Measurements from ENCODE around the gene PNKD.
A peak's percentile ranks its signal among the peaks of the same experiment; 100 is the strongest.

Gene PNKD

GRCh38 chr2:218357236-218358177 is 87.2 kb downstream of the PNKD start:
- Histone ChIP-seq H3K79me1 (ENCODE audit: low read length) (peaks cover 14% of the 10 kb centered on the region), H3K79me2 (ENCODE audit: control insufficient read depth, insufficient read depth, low read length, poor library complexity) (no peaks in the 10 kb centered on the region), H3K27ac (ENCODE audit: low read depth, low read length) (peak overlapping the region; percentile 18), H3K4me3 (ENCODE audit: low read depth, low read length) (peak overlapping the region; percentile 3), H2BK120ac (ENCODE audit: insufficient read depth, low read length, poor library complexity) (peak overlapping the region; percentile 67), H2BK5ac (ENCODE audit: low read depth, low read length, poor library complexity) (peak overlapping the region; percentile 78), H4K91ac (ENCODE audit: low read depth, low read length) (peak overlapping the region; percentile 94), H3K18ac (ENCODE audit: low read length) (peak overlapping the region; percentile 11), H2AK5ac (ENCODE audit: low read length) (peak overlapping the region; percentile 18), H3K4me1 (ENCODE audit: control insufficient read depth in 1 of 2, insufficient read depth in 2 of 2, low read length in 2 of 2) (peaks cover 15 to 27% of the 10 kb centered on the region in 2 experiments), H3K9me3 (ENCODE audit: insufficient read depth, low read depth, low read length) (peaks cover 6% of the 10 kb centered on the region), H3K4ac (ENCODE audit: low read depth, low read length) (no peak overlapping the region), H3K36me3 (ENCODE audit: control insufficient read depth in 1 of 2, insufficient read depth in 2 of 2, low read length in 2 of 2) (no peaks in the 10 kb centered on the region), H4K12ac (ENCODE audit: low read depth, low read length) (no peak overlapping the region), H3K4me2 (ENCODE audit: low read length) (peak overlapping the region; percentile 4), H3K23ac (ENCODE audit: low read length) (no peak overlapping the region), H3K9ac (ENCODE audit: low read length) (no peak overlapping the region), H3K14ac (ENCODE audit: low read length) (peak overlapping the region; percentile 21), H4K8ac (ENCODE audit: low read depth, low read length) (peak overlapping the region; percentile 34), H2BK12ac (ENCODE audit: low read length) (peak overlapping the region; percentile 16), H2AFZ (ENCODE audit: insufficient read depth, low read length, poor library complexity) (no peak overlapping the region), H3K27me3 (ENCODE audit: insufficient read depth, low read length) (no peaks in the 10 kb centered on the region)
- WGBS (ENCODE audit: extremely low coverage, insufficient coverage, insufficient read length) = no CpG with 5 or more reads among the region's 17 CpGs
- DNase-seq = peak; percentile 97 to 98

- no CpG with 5 or more reads among the region's 4 CpGs for WGBS (ENCODE audit: extremely low coverage, insufficient coverage, insufficient read length)
- H3K4me3 ChIP-seq (ENCODE audit: low read depth, low read length) = no peak overlapping the region
- H3K9me3 ChIP-seq (ENCODE audit: insufficient read depth, low read depth, low read length) = peaks cover 5% of the 10 kb centered on the region
- H4K12ac ChIP-seq (ENCODE audit: low read depth, low read length) = no peak overlapping the region
- H3K23ac ChIP-seq (ENCODE audit: low read length) = no peak overlapping the region
- H3K79me2 ChIP-seq (ENCODE audit: control insufficient read depth, insufficient read depth, low read length, poor library complexity) = no peaks in the 10 kb centered on the region
- no peak overlapping the region for H2BK120ac ChIP-seq (ENCODE audit: insufficient read depth, low read length, poor library complexity)
- no peak overlapping the region for H3K4ac ChIP-seq (ENCODE audit: low read depth, low read length)
- H2AFZ ChIP-seq (ENCODE audit: insufficient read depth, low read length, poor library complexity) = no peak overlapping the region
- H3K4me2 ChIP-seq (ENCODE audit: low read length) = no peak overlapping the region
- no peak overlapping the region for H3K18ac ChIP-seq (ENCODE audit: low read length)
- peak overlapping the region; percentile 20 for H4K91ac ChIP-seq (ENCODE audit: low read depth, low read length)
- no peak overlapping the region for H3K14ac ChIP-seq (ENCODE audit: low read length)
- no peak overlapping the region for H2BK5ac ChIP-seq (ENCODE audit: low read depth, low read length, poor library complexity)
- H2AK5ac ChIP-seq (ENCODE audit: low read length) = no peak overlapping the region
- H4K8ac ChIP-seq (ENCODE audit: low read depth, low read length) = no peak overlapping the region
- no peaks in the 10 kb centered on the region for H3K27me3 ChIP-seq (ENCODE audit: insufficient read depth, low read length)
- H3K79me1 ChIP-seq (ENCODE audit: low read length) = peaks cover 12% of the 10 kb centered on the region
- DNase-seq = peak in 1 of 2 donors; percentile 19
- H3K27ac ChIP-seq (ENCODE audit: low read depth, low read length) = no peak overlapping the region
- no peaks in the 10 kb centered on the region for H3K36me3 ChIP-seq (ENCODE audit: control insufficient read depth in 1 of 2, insufficient read depth in 2 of 2, low read length in 2 of 2)
- no peak overlapping the region for H3K9ac ChIP-seq (ENCODE audit: low read length)
- peaks cover 13 to 22% of the 10 kb centered on the region in 2 experiments for H3K4me1 ChIP-seq (ENCODE audit: control insufficient read depth in 1 of 2, insufficient read depth in 2 of 2, low read length in 2 of 2)
- H2BK12ac ChIP-seq (ENCODE audit: low read length) = peak overlapping the region; percentile 33
Measured at GRCh38 chr2:218360453-218360852, 90.1 kb downstream of the PNKD start.

GRCh38 chr2:218362606-218363005 is 92.3 kb downstream of the PNKD start:
- Histone ChIP-seq H3K9me3 (ENCODE audit: insufficient read depth, low read depth, low read length) (peaks cover 7% of the 10 kb centered on the region), H2AFZ (ENCODE audit: insufficient read depth, low read length, poor library complexity) (no peak overlapping the region), H3K4me3 (ENCODE audit: low read depth, low read length) (no peak overlapping the region), H3K14ac (ENCODE audit: low read length) (no peak overlapping the region), H3K9ac (ENCODE audit: low read length) (no peak overlapping the region), H2BK120ac (ENCODE audit: insufficient read depth, low read length, poor library complexity) (no peak overlapping the region), H3K4me2 (ENCODE audit: low read length) (no peak overlapping the region), H4K8ac (ENCODE audit: low read depth, low read length) (no peak overlapping the region), H3K27me3 (ENCODE audit: insufficient read depth, low read length) (no peaks in the 10 kb centered on the region), H4K12ac (ENCODE audit: low read depth, low read length) (no peak overlapping the region), H3K23ac (ENCODE audit: low read length) (no peak overlapping the region), H3K36me3 (ENCODE audit: control insufficient read depth in 1 of 2, insufficient read depth in 2 of 2, low read length in 2 of 2) (no peaks in the 10 kb centered on the region), H2AK5ac (ENCODE audit: low read length) (no peak overlapping the region), H3K4ac (ENCODE audit: low read depth, low read length) (no peak overlapping the region), H3K79me2 (ENCODE audit: control insufficient read depth, insufficient read depth, low read length, poor library complexity) (peaks cover 2% of the 10 kb centered on the region), H3K79me1 (ENCODE audit: low read length) (peaks cover 7% of the 10 kb centered on the region), H3K18ac (ENCODE audit: low read length) (no peak overlapping the region), H3K4me1 (ENCODE audit: control insufficient read depth in 1 of 2, insufficient read depth in 2 of 2, low read length in 2 of 2) (peaks cover 3 to 16% of the 10 kb centered on the region in 2 experiments), H4K91ac (ENCODE audit: low read depth, low read length) (no peak overlapping the region), H3K27ac (ENCODE audit: low read depth, low read length) (no peak overlapping the region), H2BK12ac (ENCODE audit: low read length) (no peak overlapping the region), H2BK5ac (ENCODE audit: low read depth, low read length, poor library complexity) (no peak overlapping the region)
- no peak for DNase-seq
- no CpG with 5 or more reads among the region's 8 CpGs for WGBS (ENCODE audit: extremely low coverage, insufficient coverage, insufficient read length)

GRCh38 chr2:218363736-218364135 is 93.4 kb downstream of the PNKD start:
- Histone ChIP-seq H2BK12ac (ENCODE audit: low read length) (no peak overlapping the region), H3K4me1 (ENCODE audit: control insufficient read depth in 1 of 2, insufficient read depth in 2 of 2, low read length in 2 of 2) (peaks cover 0 to 13% of the 10 kb centered on the region in 2 experiments), H4K8ac (ENCODE audit: low read depth, low read length) (no peak overlapping the region), H3K79me1 (ENCODE audit: low read length) (peaks cover 6% of the 10 kb centered on the region), H3K23ac (ENCODE audit: low read length) (no peak overlapping the region), H2BK120ac (ENCODE audit: insufficient read depth, low read length, poor library complexity) (no peak overlapping the region), H2BK5ac (ENCODE audit: low read depth, low read length, poor library complexity) (no peak overlapping the region), H2AFZ (ENCODE audit: insufficient read depth, low read length, poor library complexity) (no peak overlapping the region), H3K27ac (ENCODE audit: low read depth, low read length) (no peak overlapping the region), H3K9me3 (ENCODE audit: insufficient read depth, low read depth, low read length) (peaks cover 4% of the 10 kb centered on the region), H4K91ac (ENCODE audit: low read depth, low read length) (no peak overlapping the region), H2AK5ac (ENCODE audit: low read length) (no peak overlapping the region), H3K9ac (ENCODE audit: low read length) (no peak overlapping the region), H3K27me3 (ENCODE audit: insufficient read depth, low read length) (no peaks in the 10 kb centered on the region), H3K4ac (ENCODE audit: low read depth, low read length) (no peak overlapping the region), H3K36me3 (ENCODE audit: control insufficient read depth in 1 of 2, insufficient read depth in 2 of 2, low read length in 2 of 2) (no peaks in the 10 kb centered on the region), H3K18ac (ENCODE audit: low read length) (no peak overlapping the region), H3K14ac (ENCODE audit: low read length) (no peak overlapping the region), H3K4me3 (ENCODE audit: low read depth, low read length) (no peak overlapping the region), H3K4me2 (ENCODE audit: low read length) (no peak overlapping the region), H4K12ac (ENCODE audit: low read depth, low read length) (no peak overlapping the region), H3K79me2 (ENCODE audit: control insufficient read depth, insufficient read depth, low read length, poor library complexity) (peaks cover 3% of the 10 kb centered on the region)
- WGBS (ENCODE audit: extremely low coverage, insufficient coverage, insufficient read length) = no CpG with 5 or more reads among the region's 3 CpGs
- DNase-seq = no peak
